ENCODE measurements around the gene ARL3.
A peak's percentile ranks its signal among the peaks of the same experiment; 100 is the strongest.

ARL3 gene

GRCh38 chr10:102721954-102722353 lies 7.8 kb upstream of the ARL3 start:
- Histone ChIP-seq H3K9me3 (ENCODE audit: control insufficient read depth, low read length) (no peaks in the 10 kb centered on the region), H3K36me3 (ENCODE audit: control insufficient read depth in 1 of 2, insufficient read depth in 2 of 2, low read depth in 1 of 2, low read length in 2 of 2) (peaks cover 7 to 8% of the 10 kb centered on the region in 2 experiments), H3K14ac (ENCODE audit: low read length in 2 of 2) (no peak overlapping the region), H3K4ac (ENCODE audit: low read depth in 1 of 2, low read length in 2 of 2) (no peak overlapping the region), H2BK5ac (ENCODE audit: low read depth, low read length, poor library complexity, severe bottlenecking) (no peak overlapping the region), H3K4me2 (ENCODE audit: low read length, poor library complexity, severe bottlenecking) (no peak overlapping the region), H3K27me3 (ENCODE audit: control insufficient read depth in 1 of 2, insufficient read depth in 1 of 2, low read length in 2 of 2) (no peaks in the 10 kb centered on the region), H2BK120ac (ENCODE audit: low read depth, low read length) (no peak overlapping the region), H3K4me1 (ENCODE audit: control insufficient read depth, insufficient read depth, low read depth, low read length) (peaks cover 19% of the 10 kb centered on the region), H3K23ac (ENCODE audit: low read length in 2 of 2) (no peak overlapping the region), H2AK5ac (ENCODE audit: low read length, severe bottlenecking) (no peak overlapping the region), H4K91ac (ENCODE audit: low read length) (no peak overlapping the region), H3K18ac (ENCODE audit: low read depth in 1 of 2, low read length in 2 of 2) (peak overlapping the region in 1 of 2 experiments; percentile 5), H4K8ac (ENCODE audit: low read length) (no peak overlapping the region), H3K27ac (ENCODE audit: low read length, poor library complexity, severe bottlenecking) (no peak overlapping the region), H3K9ac (ENCODE audit: low read length) (no peak overlapping the region), H3K4me3 (ENCODE audit: insufficient read depth in 1 of 2, low read depth in 1 of 2, low read length in 2 of 2) (no peak overlapping the region), H2BK15ac (ENCODE audit: low read depth, poor library complexity, severe bottlenecking) (no peak overlapping the region), H2BK12ac (ENCODE audit: low read length in 2 of 2) (peak overlapping the region in 1 of 2 experiments; percentile 59), H3K79me1 (replicated peaks; ENCODE audit: low read length, poor library complexity, severe bottlenecking) (peaks cover 21% of the 10 kb centered on the region), H2AFZ (ENCODE audit: low read depth, low read length) (no peak overlapping the region)
- peak; percentile 65 for DNase-seq
- WGBS, result 33% methylated on average over 4 of the region's 4 CpGs

- H3K18ac ChIP-seq (ENCODE audit: low read depth in 1 of 2, low read length in 2 of 2), result peak overlapping the region in 1 of 2 experiments; percentile 18
- H3K4me1 ChIP-seq (ENCODE audit: control insufficient read depth, insufficient read depth, low read depth, low read length), result peaks cover 20% of the 10 kb centered on the region
- H2BK5ac ChIP-seq (ENCODE audit: low read depth, low read length, poor library complexity, severe bottlenecking), result peak overlapping the region; percentile 82
- no peak for DNase-seq
- H3K27ac ChIP-seq (ENCODE audit: low read length, poor library complexity, severe bottlenecking), result peak overlapping the region; percentile 33
- H3K27me3 ChIP-seq (ENCODE audit: control insufficient read depth in 1 of 2, insufficient read depth in 1 of 2, low read length in 2 of 2), result no peaks in the 10 kb centered on the region
- no peak overlapping the region for H3K23ac ChIP-seq (ENCODE audit: low read length in 2 of 2)
- H3K9ac ChIP-seq (ENCODE audit: low read length), result no peak overlapping the region
- no peak overlapping the region for H2AFZ ChIP-seq (ENCODE audit: low read depth, low read length)
- no peak overlapping the region for H3K14ac ChIP-seq (ENCODE audit: low read length in 2 of 2)
- H3K4me3 ChIP-seq (ENCODE audit: insufficient read depth in 1 of 2, low read depth in 1 of 2, low read length in 2 of 2), result no peak overlapping the region
- H2BK12ac ChIP-seq (ENCODE audit: low read length in 2 of 2), result peak overlapping the region; percentile 8 to 59
- H3K4me2 ChIP-seq (ENCODE audit: low read length, poor library complexity, severe bottlenecking), result no peak overlapping the region
- H3K36me3 ChIP-seq (ENCODE audit: control insufficient read depth in 1 of 2, insufficient read depth in 2 of 2, low read depth in 1 of 2, low read length in 2 of 2), result peaks cover 0 to 6% of the 10 kb centered on the region in 2 experiments
- H2BK120ac ChIP-seq (ENCODE audit: low read depth, low read length), result peak overlapping the region; percentile 1
- H3K9me3 ChIP-seq (ENCODE audit: control insufficient read depth, low read length), result no peaks in the 10 kb centered on the region
- H2AK5ac ChIP-seq (ENCODE audit: low read length, severe bottlenecking), result peak overlapping the region; percentile 5
- no peak overlapping the region for H4K91ac ChIP-seq (ENCODE audit: low read length)
- no peak overlapping the region for H4K8ac ChIP-seq (ENCODE audit: low read length)
- H3K79me1 ChIP-seq (replicated peaks; ENCODE audit: low read length, poor library complexity, severe bottlenecking), result peaks cover 23% of the 10 kb centered on the region
- H2BK15ac ChIP-seq (ENCODE audit: low read depth, poor library complexity, severe bottlenecking), result no peak overlapping the region
- H3K4ac ChIP-seq (ENCODE audit: low read depth in 1 of 2, low read length in 2 of 2), result peak overlapping the region in 1 of 2 experiments; percentile 0
- WGBS, result 81% methylated on average over 3 of the region's 6 CpGs
Measured at GRCh38 chr10:102720775-102721301, 6.6 kb upstream of the ARL3 start.

- no peak overlapping the region for H3K4me3 ChIP-seq (ENCODE audit: insufficient read depth in 1 of 2, low read depth in 1 of 2, low read length in 2 of 2)
- peaks cover 0 to 6% of the 10 kb centered on the region in 2 experiments for H3K36me3 ChIP-seq (ENCODE audit: control insufficient read depth in 1 of 2, insufficient read depth in 2 of 2, low read depth in 1 of 2, low read length in 2 of 2)
- no peak overlapping the region for H2BK15ac ChIP-seq (ENCODE audit: low read depth, poor library complexity, severe bottlenecking)
- H2BK5ac ChIP-seq (ENCODE audit: low read depth, low read length, poor library complexity, severe bottlenecking), result peak overlapping the region; percentile 82
- no peak overlapping the region for H2AFZ ChIP-seq (ENCODE audit: low read depth, low read length)
- H3K4me2 ChIP-seq (ENCODE audit: low read length, poor library complexity, severe bottlenecking), result no peak overlapping the region
- H3K27me3 ChIP-seq (ENCODE audit: control insufficient read depth in 1 of 2, insufficient read depth in 1 of 2, low read length in 2 of 2), result no peaks in the 10 kb centered on the region
- H2AK5ac ChIP-seq (ENCODE audit: low read length, severe bottlenecking), result peak overlapping the region; percentile 96
- H3K9ac ChIP-seq (ENCODE audit: low read length), result no peak overlapping the region
- H3K4ac ChIP-seq (ENCODE audit: low read depth in 1 of 2, low read length in 2 of 2), result peak overlapping the region in 1 of 2 experiments; percentile 81
- no peaks in the 10 kb centered on the region for H3K9me3 ChIP-seq (ENCODE audit: control insufficient read depth, low read length)
- peak overlapping the region; percentile 1 for H2BK120ac ChIP-seq (ENCODE audit: low read depth, low read length)
- H3K79me1 ChIP-seq (replicated peaks; ENCODE audit: low read length, poor library complexity, severe bottlenecking), result peaks cover 24% of the 10 kb centered on the region
- WGBS, result 90% methylated on average over 3 of the region's 3 CpGs
- H3K27ac ChIP-seq (ENCODE audit: low read length, poor library complexity, severe bottlenecking), result peak overlapping the region; percentile 33
- H4K91ac ChIP-seq (ENCODE audit: low read length), result no peak overlapping the region
- H3K14ac ChIP-seq (ENCODE audit: low read length in 2 of 2), result no peak overlapping the region
- H3K4me1 ChIP-seq (ENCODE audit: control insufficient read depth, insufficient read depth, low read depth, low read length), result peaks cover 20% of the 10 kb centered on the region
- no peak overlapping the region for H4K8ac ChIP-seq (ENCODE audit: low read length)
- H3K23ac ChIP-seq (ENCODE audit: low read length in 2 of 2), result no peak overlapping the region
- peak overlapping the region; percentile 59 to 81 for H2BK12ac ChIP-seq (ENCODE audit: low read length in 2 of 2)
- DNase-seq, result no peak
- peak overlapping the region in 1 of 2 experiments; percentile 18 for H3K18ac ChIP-seq (ENCODE audit: low read depth in 1 of 2, low read length in 2 of 2)
Measured at GRCh38 chr10:102720337-102720736, 6.1 kb upstream of the ARL3 start.

- Histone ChIP-seq H3K4me1 (ENCODE audit: control insufficient read depth, insufficient read depth, low read depth, low read length) (peaks cover 25% of the 10 kb centered on the region), H3K79me1 (replicated peaks; ENCODE audit: low read length, poor library complexity, severe bottlenecking) (peaks cover 26% of the 10 kb centered on the region), H3K14ac (ENCODE audit: low read length in 2 of 2) (no peak overlapping the region), H2BK120ac (ENCODE audit: low read depth, low read length) (peak overlapping the region; percentile 42), H2BK5ac (ENCODE audit: low read depth, low read length, poor library complexity, severe bottlenecking) (no peak overlapping the region), H2AFZ (ENCODE audit: low read depth, low read length) (peak overlapping the region; percentile 5), H3K9ac (ENCODE audit: low read length) (no peak overlapping the region), H3K23ac (ENCODE audit: low read length in 2 of 2) (peak overlapping the region in 1 of 2 experiments; percentile 73), H3K4me2 (ENCODE audit: low read length, poor library complexity, severe bottlenecking) (no peak overlapping the region), H2BK12ac (ENCODE audit: low read length in 2 of 2) (peak overlapping the region; percentile 61 to 65), H4K91ac (ENCODE audit: low read length) (peak overlapping the region; percentile 89), H4K8ac (ENCODE audit: low read length) (peak overlapping the region; percentile 66), H3K27me3 (ENCODE audit: control insufficient read depth in 1 of 2, insufficient read depth in 1 of 2, low read length in 2 of 2) (no peaks in the 10 kb centered on the region), H3K27ac (ENCODE audit: low read length, poor library complexity, severe bottlenecking) (peak overlapping the region; percentile 77), H3K4me3 (ENCODE audit: insufficient read depth in 1 of 2, low read depth in 1 of 2, low read length in 2 of 2) (peak overlapping the region in 1 of 2 experiments; percentile 2), H2AK5ac (ENCODE audit: low read length, severe bottlenecking) (peak overlapping the region; percentile 88), H3K36me3 (ENCODE audit: control insufficient read depth in 1 of 2, insufficient read depth in 2 of 2, low read depth in 1 of 2, low read length in 2 of 2) (peaks cover 0 to 6% of the 10 kb centered on the region in 2 experiments), H3K4ac (ENCODE audit: low read depth in 1 of 2, low read length in 2 of 2) (peak overlapping the region in 1 of 2 experiments; percentile 47), H2BK15ac (ENCODE audit: low read depth, poor library complexity, severe bottlenecking) (no peak overlapping the region), H3K9me3 (ENCODE audit: control insufficient read depth, low read length) (no peaks in the 10 kb centered on the region), H3K18ac (ENCODE audit: low read depth in 1 of 2, low read length in 2 of 2) (peak overlapping the region; percentile 60 to 82)
- WGBS, result 52% methylated on average over 2 of the region's 3 CpGs
- peak; percentile 93 for DNase-seq
Measured at GRCh38 chr10:102718220-102718619, 4.0 kb upstream of the ARL3 start.
